HG02678 (cell line): Measurements from ENCODE around the gene MEF2B.
"Not testable (repeated sequence)": the region's sequence is repeated elsewhere in the genome, so short reads cannot be mapped to it uniquely, and the experiment has no call there.

Experiments used
- ATAC-seq: cut with Tn5 transposase; IDR thresholded peaks from one replicate; pipeline ENCODE4 v1.9.1; 2021; ENCODE audit warnings: mild to moderate bottlenecking, moderate library complexity; ENCODE audit not compliant: unreplicated experiment

Gene MEF2B

GRCh38 chr19:19157808-19158207, 12.3 kb downstream of the MEF2B start:
- no peak for ATAC-seq

GRCh38 chr19:19155495-19156219, 14.4 kb downstream of the MEF2B start:
- peak; percentile 81 for ATAC-seq

GRCh38 chr19:19154768-19155494, 15.1 kb downstream of the MEF2B start:
- ATAC-seq = no peak

- no peak for ATAC-seq
These were observed 17.2 kb downstream of the MEF2B start for GRCh38 chr19:19152668-19153384.

- peak; percentile 38 for ATAC-seq
These were observed 18.6 kb downstream of the MEF2B start for GRCh38 chr19:19151418-19151817.

- no peak for ATAC-seq
These were observed 20.6 kb downstream of the MEF2B start for GRCh38 chr19:19149435-19149834.

GRCh38 chr19:19148504-19148903, 21.6 kb downstream of the MEF2B start:
- ATAC-seq = not testable (repeated sequence)

- no peak for ATAC-seq
These were observed 22.7 kb downstream of the MEF2B start for GRCh38 chr19:19147344-19147743.

- no peak for ATAC-seq
These were observed 23.2 kb downstream of the MEF2B start for GRCh38 chr19:19146865-19147264.

- ATAC-seq = no peak
These were observed 24.1 kb downstream of the MEF2B start for GRCh38 chr19:19145684-19146608.

- no peak for ATAC-seq
These were observed 24.8 kb downstream of the MEF2B start for GRCh38 chr19:19145281-19145680.

GRCh38 chr19:19142347-19142746, 27.7 kb downstream of the MEF2B start:
- no peak for ATAC-seq

GRCh38 chr19:19140476-19140875, 29.6 kb downstream of the MEF2B start:
- no peak for ATAC-seq

- no peak for ATAC-seq
These were observed 30.2 kb downstream of the MEF2B start for GRCh38 chr19:19139876-19140229.

- peak; percentile 99 for ATAC-seq
These were observed 31.7 kb downstream of the MEF2B start, which contains the start of gene TMEM161A for GRCh38 chr19:19138109-19138981. TMEM161A (minus strand) TSS chr19:19138478; CDS start chr19:19138428, 50 bp downstream.

- ATAC-seq = no peak
These were observed 32.4 kb downstream of the MEF2B start for GRCh38 chr19:19137556-19138108.

- not testable (repeated sequence) for ATAC-seq
These were observed 34.4 kb downstream of the MEF2B start for GRCh38 chr19:19135713-19136112.

- ATAC-seq = no peak
These were observed 35.3 kb downstream of the MEF2B start for GRCh38 chr19:19134687-19135158.

GRCh38 chr19:19133985-19134384, 36.1 kb downstream of the MEF2B start:
- ATAC-seq = no peak
